ENCODE results near the gene PPRC1.

Gene PPRC1

DNA sequence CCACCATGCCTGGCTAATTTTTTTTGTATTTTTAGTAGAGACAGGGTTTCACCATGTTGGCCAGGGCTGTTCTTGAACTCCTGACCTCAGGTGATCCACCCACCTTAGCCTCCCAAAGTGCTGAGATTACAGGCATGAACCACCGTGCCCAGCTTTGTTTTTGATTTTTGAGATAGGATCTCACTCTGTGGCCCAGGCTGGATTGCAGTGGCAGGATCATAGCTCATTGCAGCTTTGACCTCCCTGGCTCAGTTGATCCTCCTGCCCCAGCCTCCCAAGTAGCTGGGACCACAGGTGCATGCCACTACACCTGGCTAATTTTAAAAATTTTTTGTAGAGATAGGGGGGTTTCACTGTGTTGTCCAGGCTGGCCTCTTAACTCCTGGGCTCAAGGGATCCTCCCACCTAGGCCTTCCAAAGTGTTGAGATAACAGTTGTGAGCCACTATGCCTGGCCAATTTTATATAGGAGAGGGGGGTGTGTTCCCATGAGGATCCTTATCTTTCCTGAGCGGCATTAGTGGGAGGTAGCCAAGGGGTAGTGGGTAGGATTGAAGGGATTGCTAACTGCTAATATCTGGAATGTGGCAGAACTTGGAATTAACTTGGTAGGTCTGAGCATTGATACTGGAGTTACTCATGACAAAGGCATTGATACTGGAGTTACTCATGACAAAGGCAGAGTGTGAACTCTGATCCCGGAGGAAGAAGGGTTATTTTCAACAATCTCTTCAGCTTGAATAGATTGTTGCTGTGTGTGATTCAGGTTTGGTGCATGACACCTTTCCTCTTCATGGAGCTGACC, 18.3 kb downstream of the PPRC1 start:
- DNase-seq, result peak; percentile 44 to 51
- TF ChIP-seq GATA1 (IDR thresholded peaks at IDR 0.05; ENCODE audit: low read depth, low read length) (no peak), POLR2A (IDR thresholded peaks at IDR 0.05; ENCODE audit: low read length) (no peak)

DNA sequence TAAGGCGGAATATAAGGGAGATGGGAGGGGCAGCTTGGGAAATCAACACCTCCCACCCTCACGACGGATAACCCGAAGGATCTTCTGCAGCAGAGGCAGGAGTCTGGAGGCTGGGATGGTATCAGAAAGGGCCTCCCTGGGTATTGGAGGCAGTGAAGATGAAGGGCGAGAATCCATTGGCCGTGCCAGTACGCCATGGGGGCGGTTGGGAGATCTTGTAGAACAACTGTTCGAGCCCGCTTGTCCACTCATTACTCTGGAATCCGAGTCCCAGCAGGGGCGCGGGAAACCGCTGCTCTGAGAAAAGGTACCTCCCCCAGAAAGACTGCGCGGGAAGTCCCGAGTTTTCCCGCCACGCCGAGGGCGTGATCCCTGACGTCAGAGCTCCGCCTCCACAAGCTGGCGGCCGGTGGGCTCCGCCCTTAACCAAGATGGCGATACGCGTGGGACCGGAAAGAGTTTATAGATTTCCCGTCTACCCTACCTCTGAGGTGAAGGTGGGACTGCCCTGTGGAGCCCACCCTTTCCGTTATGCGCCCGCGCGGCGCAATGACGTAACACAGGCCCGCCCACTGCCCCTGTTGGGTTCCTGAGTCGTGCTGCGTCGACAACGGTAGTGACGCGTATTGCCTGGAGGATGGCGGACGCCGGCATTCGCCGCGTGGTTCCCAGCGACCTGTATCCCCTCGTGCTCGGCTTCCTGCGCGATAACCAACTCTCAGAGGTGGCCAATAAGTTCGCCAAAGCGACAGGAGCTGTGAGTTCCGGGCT, 19.1 kb downstream of the PPRC1 start, which contains the start of gene NOLC1:
Gene NOLC1 (plus strand): TSS at position 616 of the 771 bp plus-strand sequence. CDS start 22 bp downstream, at position 638.
- TF ChIP-seq GATA1 (IDR thresholded peaks at IDR 0.05; ENCODE audit: low read depth, low read length), result no peak
- TF ChIP-seq POLR2A (IDR thresholded peaks at IDR 0.05; ENCODE audit: low read length), result peak; percentile 92
- DNase-seq, result peak; percentile 98 to 99

- DNase-seq, result peak; percentile 72 to 77
- peak; percentile 43 for TF ChIP-seq POLR2A (IDR thresholded peaks at IDR 0.05; ENCODE audit: low read length)
- TF ChIP-seq GATA1 (IDR thresholded peaks at IDR 0.05; ENCODE audit: low read depth, low read length), result no peak
Measured at GRCh38 chr10:102152545-102152890, 19.7 kb downstream of the PPRC1 start.

DNA sequence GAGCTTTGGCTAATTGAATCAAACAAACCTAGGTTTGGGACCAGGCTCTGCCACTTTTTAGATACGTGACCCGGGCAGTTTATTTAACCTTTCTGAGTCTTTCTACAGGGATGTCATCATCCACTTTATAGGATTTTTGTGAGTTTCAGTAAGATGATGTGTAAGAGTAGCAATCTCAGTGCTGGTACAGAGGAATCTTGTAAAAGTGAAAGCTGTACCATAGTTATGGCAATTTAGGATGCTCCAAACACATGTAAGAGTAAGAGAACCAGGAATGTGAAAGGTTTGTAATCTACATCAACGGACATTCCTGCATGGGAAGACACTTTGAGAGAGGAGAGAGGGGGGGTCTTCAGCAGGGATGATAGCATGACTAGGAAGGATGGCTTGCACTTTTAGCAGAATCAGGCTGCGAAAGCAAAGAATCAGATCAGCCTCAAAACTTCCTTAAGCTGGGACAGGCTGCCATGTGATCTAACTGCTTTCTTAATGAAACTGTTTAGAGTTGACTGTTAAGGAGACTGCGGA, 20.3 kb downstream of the PPRC1 start:
- TF ChIP-seq GATA1 (IDR thresholded peaks at IDR 0.05; ENCODE audit: low read depth, low read length) (no peak), POLR2A (IDR thresholded peaks at IDR 0.05; ENCODE audit: low read length) (no peak)
- peak in 1 of 2 experiments; percentile 49 for DNase-seq

- TF ChIP-seq POLR2A (IDR thresholded peaks at IDR 0.05; ENCODE audit: low read length), result no peak
- TF ChIP-seq GATA1 (IDR thresholded peaks at IDR 0.05; ENCODE audit: low read depth, low read length), result no peak
- DNase-seq, result no peak
Measured at GRCh38 chr10:102154466-102155116, 21.8 kb downstream of the PPRC1 start.

GRCh38 chr10:102157224-102157623, 24.4 kb downstream of the PPRC1 start:
- DNase-seq, result no peak
- TF ChIP-seq POLR2A (IDR thresholded peaks at IDR 0.05; ENCODE audit: low read length) (no peak), GATA1 (IDR thresholded peaks at IDR 0.05; ENCODE audit: low read depth, low read length) (no peak)

GRCh38 chr10:102159051-102159597, 26.3 kb downstream of the PPRC1 start:
- TF ChIP-seq POLR2A (IDR thresholded peaks at IDR 0.05; ENCODE audit: low read length) (no peak), GATA1 (IDR thresholded peaks at IDR 0.05; ENCODE audit: low read depth, low read length) (no peak)
- no peak for DNase-seq

GRCh38 chr10:102159831-102160230, 27.0 kb downstream of the PPRC1 start:
- TF ChIP-seq POLR2A (IDR thresholded peaks at IDR 0.05; ENCODE audit: low read length), result no peak
- TF ChIP-seq GATA1 (IDR thresholded peaks at IDR 0.05; ENCODE audit: low read depth, low read length), result no peak
- DNase-seq, result no peak

DNA sequence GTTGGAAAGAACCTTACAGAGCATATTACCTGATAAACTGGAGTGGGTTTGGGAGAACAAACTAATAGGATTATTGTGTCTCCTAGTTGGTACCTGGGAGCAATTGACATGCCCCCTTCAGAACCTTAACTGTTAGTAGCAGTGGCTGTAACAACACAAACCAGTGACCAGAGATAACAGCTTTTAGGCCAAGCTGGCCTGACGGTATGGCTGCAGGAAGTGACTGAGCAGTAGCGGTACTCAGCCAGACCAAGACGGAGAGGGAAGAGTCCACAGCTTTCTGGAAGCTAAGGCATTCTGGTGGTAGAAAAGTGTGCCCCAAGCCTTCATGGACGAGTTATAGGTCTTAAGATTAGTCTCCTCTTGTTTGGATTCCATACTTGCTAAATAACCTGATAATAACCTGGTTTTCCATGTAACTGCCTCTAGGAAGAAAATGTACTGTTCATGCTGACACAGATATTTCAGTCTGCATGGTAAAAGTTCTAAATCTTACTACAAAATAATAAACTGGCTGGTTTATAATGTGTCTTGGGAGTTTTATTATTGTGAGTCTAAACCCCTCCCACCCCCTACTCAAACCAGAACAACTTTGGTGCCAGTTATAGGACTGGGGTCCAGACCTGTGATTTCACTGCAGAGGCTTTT, 30.6 kb downstream of the PPRC1 start:
- peak in 1 of 2 experiments; percentile 10 for DNase-seq
- TF ChIP-seq GATA1 (IDR thresholded peaks at IDR 0.05; ENCODE audit: low read depth, low read length) (no peak), POLR2A (IDR thresholded peaks at IDR 0.05; ENCODE audit: low read length) (no peak)

DNA sequence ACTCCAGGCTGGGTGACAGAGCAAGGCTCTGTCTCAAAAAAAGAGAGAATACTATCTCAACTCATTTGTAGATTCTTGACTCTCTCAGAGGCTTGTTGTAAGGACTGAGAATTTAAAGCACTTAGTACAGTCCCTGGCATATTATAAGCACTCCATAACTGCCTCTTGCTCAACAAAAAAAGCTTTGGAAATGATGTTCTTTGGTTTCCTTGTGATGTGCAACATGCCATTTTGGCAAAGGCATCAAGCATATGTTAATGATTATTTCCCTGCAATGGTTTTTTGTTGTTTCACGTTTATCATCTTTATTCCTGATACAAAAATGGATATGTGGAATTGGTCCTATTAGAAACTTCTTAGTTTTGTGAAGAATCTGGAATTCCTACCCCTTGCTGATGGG, 35.0 kb downstream of the PPRC1 start:
- no peak for DNase-seq
- TF ChIP-seq GATA1 (IDR thresholded peaks at IDR 0.05; ENCODE audit: low read depth, low read length), result no peak
- no peak for TF ChIP-seq POLR2A (IDR thresholded peaks at IDR 0.05; ENCODE audit: low read length)

DNA sequence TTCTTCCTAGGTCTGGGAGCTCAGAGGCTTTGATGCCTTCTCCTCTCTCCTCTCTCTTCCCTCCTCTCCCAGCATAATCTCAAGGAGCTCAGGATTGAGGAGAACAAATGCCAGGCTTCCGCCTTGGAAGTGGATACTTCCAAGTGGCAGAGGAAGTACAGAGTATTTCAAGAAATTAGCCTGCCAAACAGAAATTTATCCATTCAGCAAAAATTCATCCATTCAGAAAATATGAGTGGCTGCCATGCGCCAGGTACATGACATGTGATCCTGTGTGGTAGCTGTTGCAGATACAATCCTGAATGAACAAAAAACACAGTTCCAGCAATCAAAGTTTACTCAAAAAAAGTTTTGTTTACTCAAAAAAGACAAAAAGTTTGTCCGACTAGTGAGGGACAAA, 37.8 kb downstream of the PPRC1 start:
- no peak for DNase-seq
- TF ChIP-seq GATA1 (IDR thresholded peaks at IDR 0.05; ENCODE audit: low read depth, low read length), result no peak
- no peak for TF ChIP-seq POLR2A (IDR thresholded peaks at IDR 0.05; ENCODE audit: low read length)

DNA sequence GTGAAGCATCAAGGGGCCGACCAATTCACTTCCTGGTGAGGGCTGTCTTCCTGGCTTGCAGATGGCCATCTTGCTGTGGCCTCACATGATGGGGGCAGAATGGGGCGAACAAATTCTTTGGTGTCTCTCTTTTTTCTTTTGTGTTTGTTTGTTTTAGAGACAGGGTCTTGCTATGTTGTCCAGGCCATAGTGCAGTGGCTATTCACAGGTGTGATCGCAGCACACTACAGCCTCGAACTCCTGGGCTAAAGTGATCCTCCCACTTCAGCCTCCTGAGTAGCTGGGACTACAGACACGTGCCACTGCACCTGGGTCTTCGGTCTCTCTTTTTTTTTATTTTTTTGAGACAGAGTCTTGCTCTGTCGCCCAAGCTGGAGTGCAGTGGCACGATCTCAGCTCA, 39.4 kb downstream of the PPRC1 start:
- no peak for TF ChIP-seq POLR2A (IDR thresholded peaks at IDR 0.05; ENCODE audit: low read length)
- no peak for TF ChIP-seq GATA1 (IDR thresholded peaks at IDR 0.05; ENCODE audit: low read depth, low read length)
- DNase-seq, result no peak

GRCh38 chr10:102175415-102175814, 42.6 kb downstream of the PPRC1 start:
- TF ChIP-seq POLR2A (IDR thresholded peaks at IDR 0.05; ENCODE audit: low read length) (no peak), GATA1 (IDR thresholded peaks at IDR 0.05; ENCODE audit: low read depth, low read length) (no peak)
- DNase-seq, result no peak
